Bronchus fibroblast of lung (primary cell): Measurements from ENCODE around the gene KLHL4. TPM values are rescaled to one million over a fixed set of nuclear protein-coding genes. Genes with fewer than 3 reads are reported as not detected.

Experiments used
- total RNA-seq: library from RNA; depleted of rRNA; stranded (reverse); fragments of >200 nt; gene quantifications from 2 replicates; pipeline ENCODE4 v1.2.3, GENCODE V29; 2015

KLHL4 gene, protein sequence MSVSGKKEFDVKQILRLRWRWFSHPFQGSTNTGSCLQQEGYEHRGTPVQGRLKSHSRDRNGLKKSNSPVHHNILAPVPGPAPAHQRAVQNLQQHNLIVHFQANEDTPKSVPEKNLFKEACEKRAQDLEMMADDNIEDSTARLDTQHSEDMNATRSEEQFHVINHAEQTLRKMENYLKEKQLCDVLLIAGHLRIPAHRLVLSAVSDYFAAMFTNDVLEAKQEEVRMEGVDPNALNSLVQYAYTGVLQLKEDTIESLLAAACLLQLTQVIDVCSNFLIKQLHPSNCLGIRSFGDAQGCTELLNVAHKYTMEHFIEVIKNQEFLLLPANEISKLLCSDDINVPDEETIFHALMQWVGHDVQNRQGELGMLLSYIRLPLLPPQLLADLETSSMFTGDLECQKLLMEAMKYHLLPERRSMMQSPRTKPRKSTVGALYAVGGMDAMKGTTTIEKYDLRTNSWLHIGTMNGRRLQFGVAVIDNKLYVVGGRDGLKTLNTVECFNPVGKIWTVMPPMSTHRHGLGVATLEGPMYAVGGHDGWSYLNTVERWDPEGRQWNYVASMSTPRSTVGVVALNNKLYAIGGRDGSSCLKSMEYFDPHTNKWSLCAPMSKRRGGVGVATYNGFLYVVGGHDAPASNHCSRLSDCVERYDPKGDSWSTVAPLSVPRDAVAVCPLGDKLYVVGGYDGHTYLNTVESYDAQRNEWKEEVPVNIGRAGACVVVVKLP
- 0.50 and 0.89 TPM in 2 replicates for total RNA-seq

DNA sequence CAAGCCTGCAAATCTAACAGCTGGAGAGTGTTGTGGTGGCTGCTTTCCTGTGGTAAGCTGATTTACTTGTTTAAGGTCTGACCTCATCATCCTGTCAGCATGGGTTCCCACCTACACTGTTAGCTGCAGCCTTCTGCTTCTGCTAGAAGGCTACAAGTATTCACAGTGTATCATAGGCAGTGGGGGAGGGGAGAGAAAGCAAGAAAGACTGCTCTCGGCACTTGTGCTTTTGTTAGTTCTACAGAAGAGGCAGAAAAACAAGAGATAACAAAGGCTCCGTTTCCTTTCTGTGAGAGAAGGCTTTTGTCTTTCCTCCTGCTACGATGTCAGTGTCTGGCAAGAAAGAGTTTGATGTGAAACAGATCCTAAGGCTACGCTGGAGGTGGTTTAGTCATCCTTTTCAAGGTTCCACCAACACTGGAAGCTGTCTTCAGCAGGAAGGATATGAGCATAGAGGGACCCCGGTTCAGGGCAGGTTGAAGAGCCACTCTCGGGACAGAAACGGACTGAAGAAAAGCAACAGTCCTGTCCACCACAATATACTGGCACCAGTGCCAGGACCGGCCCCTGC is at the start of gene KLHL4:
KLHL4 (plus strand) TSS at position 232 of the 571 bp plus-strand sequence; CDS start at position 324, 92 bp downstream.

